Measurements from ENCODE around the gene RNF11.

DNA sequence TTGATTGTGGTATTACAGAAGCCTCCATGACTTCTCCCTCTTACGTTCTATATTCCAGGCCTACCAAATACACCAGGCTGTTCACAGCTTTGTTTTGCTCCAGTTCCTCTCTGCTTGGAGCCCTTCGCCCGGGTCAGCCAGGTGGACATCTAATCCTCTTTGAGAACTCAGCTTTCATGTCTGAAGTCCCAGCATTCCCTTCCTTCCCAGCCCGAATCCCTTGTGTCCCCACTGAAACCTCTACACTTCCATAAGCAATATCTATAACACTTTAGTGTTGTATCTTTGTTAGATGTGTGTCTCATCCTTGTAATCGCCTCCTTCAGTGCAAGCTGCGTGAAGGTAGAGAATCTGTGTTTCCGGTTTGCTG, 1.9 kb downstream of the RNF11 start:
- TF ChIP-seq ZFP3 (CRISPR knock-in tag; IDR thresholded peaks at IDR 0.05) (no peak), RARB (CRISPR knock-in tag; IDR thresholded peaks at IDR 0.05) (no peak)

All from SK-N-SH treated with all-trans-retinoic acid at 6 μM for 48 hours (cell line).